WTC11 (cell line): ENCODE measurements around the gene MADCAM1. TPM values are rescaled to one million over a fixed set of nuclear protein-coding genes. Genes with fewer than 3 reads are reported as not detected.
"Not testable (repeated sequence)": the region's sequence is repeated elsewhere in the genome, so short reads cannot be mapped to it uniquely, and the experiment has no call there.

Experiments
- ATAC-seq: fragments of 200-7000 bp; cut with Tn5 transposase; 2 replicates; pipeline ENCODE4 v1.10.0; 2021; ENCODE audit warnings: mild to moderate bottlenecking, moderate library complexity
- CTCF ChIA-PET: fragments of 300-600 bp; sonication (Branson Sonifier 250); formaldehyde crosslinking; loops from one replicate; lab custom pipeline; 2021; ENCODE audit warnings: antibody characterized with exemption; lab: Charles Lee
- POLR2A ChIA-PET: fragments of 350-600 bp; sonication (Branson Sonifier 250); formaldehyde crosslinking; loops from one replicate; lab custom pipeline; 2021; ENCODE audit warnings: antibody characterized with exemption; lab: Charles Lee
- DNase-seq: peaks from one replicate; pipeline ENCODE4 v3.0.0; 2021; ENCODE audit warnings: low spot score
- H3K27ac Mint-ChIP-seq: 2 replicates; pipeline ENCODE4 v1.8.0; 2021; ENCODE audit warnings: mixed read lengths
- H3K27me3 Mint-ChIP-seq: 2 replicates; pipeline ENCODE4 v1.8.0; 2021; ENCODE audit warnings: low read depth, mild to moderate bottlenecking, moderate library complexity, mixed read lengths
- H3K36me3 Mint-ChIP-seq: 2 replicates; pipeline ENCODE4 v1.8.0; 2021; ENCODE audit warnings: mixed read lengths
- H3K4me1 Mint-ChIP-seq: 2 replicates; pipeline ENCODE4 v1.8.0; 2022; ENCODE audit warnings: mixed read lengths
- H3K4me3 Mint-ChIP-seq: 2 replicates; pipeline ENCODE4 v1.8.0; 2021; ENCODE audit warnings: mild to moderate bottlenecking, moderate library complexity, mixed read lengths
- H3K9me3 Mint-ChIP-seq: 2 replicates; pipeline ENCODE4 v1.8.0; 2021; ENCODE audit warnings: mixed read lengths
- ELF4 ChIP-seq: sonication (generic); formaldehyde crosslinking; IDR thresholded peaks from 2 replicates; pipeline ENCODE4 v1.8.1; 2022; ENCODE audit warnings: low read depth, mild to moderate bottlenecking, moderate library complexity, missing genetic modification reagents
- FOXP1 ChIP-seq: sonication (generic); formaldehyde crosslinking; IDR thresholded peaks from 2 replicates; pipeline ENCODE4 v1.8.0; 2022; ENCODE audit warnings: missing genetic modification reagents, mild to moderate bottlenecking, moderate library complexity, borderline replicate concordance
- GRHL2 ChIP-seq: fragments of 250-450 bp; sonication (Bioruptor Pico); IDR thresholded peaks from 2 replicates; pipeline ENCODE4 v1.8.0; 2022; ENCODE audit warnings: mild to moderate bottlenecking, moderate library complexity; ENCODE audit not compliant: insufficient replicate concordance, severe bottlenecking
- GTF2I ChIP-seq: fragments of 250-450 bp; sonication (Bioruptor Pico); conservative IDR thresholded peaks from 2 replicates; pipeline ENCODE4 v1.4.0; 2021; ENCODE audit warnings: mild to moderate bottlenecking
- SP1 ChIP-seq: sonication (generic); formaldehyde crosslinking; conservative IDR thresholded peaks from 2 replicates; pipeline ENCODE4 v1.8.1; 2022; ENCODE audit warnings: missing genetic modification reagents
- TP53 ChIP-seq: sonication (generic); formaldehyde crosslinking; IDR thresholded peaks from 2 replicates; pipeline ENCODE4 v1.8.1; 2023; ENCODE audit warnings: mild to moderate bottlenecking, missing genetic modification reagents
- ZBTB21 ChIP-seq: sonication (generic); formaldehyde crosslinking; IDR thresholded peaks from 2 replicates; pipeline ENCODE4 v1.8.1; 2023; ENCODE audit warnings: mild to moderate bottlenecking, missing genetic modification reagents, borderline replicate concordance
- ZNF121 ChIP-seq: sonication (generic); formaldehyde crosslinking; IDR thresholded peaks from 2 replicates; pipeline ENCODE4 v1.8.0; 2023; ENCODE audit warnings: missing genetic modification reagents
- ZNF263 ChIP-seq: sonication (generic); formaldehyde crosslinking; IDR thresholded peaks from 2 replicates; pipeline ENCODE4 v1.8.1; 2022; ENCODE audit warnings: low read depth, mild to moderate bottlenecking, moderate library complexity, missing genetic modification reagents
- total RNA-seq: library from RNA; stranded (reverse); gene quantifications from 3 replicates; pipeline ENCODE4 v1.2.3, GENCODE V29; 2021
- TF ChIP-seq, protein P1 (sequence below): sonication (generic); formaldehyde crosslinking; IDR thresholded peaks from 2 replicates; pipeline ENCODE4 v1.8.0; 2023; ENCODE audit warnings: mild to moderate bottlenecking, missing genetic modification reagents
- TF ChIP-seq, protein P2 (sequence below): sonication (generic); formaldehyde crosslinking; IDR thresholded peaks from 2 replicates; pipeline ENCODE4 v1.8.0; 2023; ENCODE audit warnings: missing genetic modification reagents, mild to moderate bottlenecking, borderline replicate concordance
- TF ChIP-seq, protein P3 (sequence below): sonication (generic); formaldehyde crosslinking; IDR thresholded peaks from 2 replicates; pipeline ENCODE4 v1.8.0; 2022; ENCODE audit warnings: mild to moderate bottlenecking, missing genetic modification reagents
- TF ChIP-seq, protein P4 (sequence below): sonication (generic); formaldehyde crosslinking; IDR thresholded peaks from 2 replicates; pipeline ENCODE4 v1.8.1; 2023; ENCODE audit warnings: mild to moderate bottlenecking, moderate library complexity, missing genetic modification reagents

The MADCAM1 gene
- total RNA-seq, 1 experiment from 2014 or later: 4.7 TPM

- TF ChIP-seq SP1 (CRISPR knock-in tag): no peak; the same call in 1 of the 2 replicates
- TF ChIP-seq ZNF263 (CRISPR knock-in tag): no peak
- no peak for TF ChIP-seq ZNF121
- no peak for TF ChIP-seq GRHL2 (CRISPR knock-in tag)
- TF ChIP-seq, protein P1, sequence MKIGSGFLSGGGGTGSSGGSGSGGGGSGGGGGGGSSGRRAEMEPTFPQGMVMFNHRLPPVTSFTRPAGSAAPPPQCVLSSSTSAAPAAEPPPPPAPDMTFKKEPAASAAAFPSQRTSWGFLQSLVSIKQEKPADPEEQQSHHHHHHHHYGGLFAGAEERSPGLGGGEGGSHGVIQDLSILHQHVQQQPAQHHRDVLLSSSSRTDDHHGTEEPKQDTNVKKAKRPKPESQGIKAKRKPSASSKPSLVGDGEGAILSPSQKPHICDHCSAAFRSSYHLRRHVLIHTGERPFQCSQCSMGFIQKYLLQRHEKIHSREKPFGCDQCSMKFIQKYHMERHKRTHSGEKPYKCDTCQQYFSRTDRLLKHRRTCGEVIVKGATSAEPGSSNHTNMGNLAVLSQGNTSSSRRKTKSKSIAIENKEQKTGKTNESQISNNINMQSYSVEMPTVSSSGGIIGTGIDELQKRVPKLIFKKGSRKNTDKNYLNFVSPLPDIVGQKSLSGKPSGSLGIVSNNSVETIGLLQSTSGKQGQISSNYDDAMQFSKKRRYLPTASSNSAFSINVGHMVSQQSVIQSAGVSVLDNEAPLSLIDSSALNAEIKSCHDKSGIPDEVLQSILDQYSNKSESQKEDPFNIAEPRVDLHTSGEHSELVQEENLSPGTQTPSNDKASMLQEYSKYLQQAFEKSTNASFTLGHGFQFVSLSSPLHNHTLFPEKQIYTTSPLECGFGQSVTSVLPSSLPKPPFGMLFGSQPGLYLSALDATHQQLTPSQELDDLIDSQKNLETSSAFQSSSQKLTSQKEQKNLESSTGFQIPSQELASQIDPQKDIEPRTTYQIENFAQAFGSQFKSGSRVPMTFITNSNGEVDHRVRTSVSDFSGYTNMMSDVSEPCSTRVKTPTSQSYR (CRISPR knock-in tag): no peak
- TF ChIP-seq ELF4 (CRISPR knock-in tag): no peak
- TF ChIP-seq, protein P2, sequence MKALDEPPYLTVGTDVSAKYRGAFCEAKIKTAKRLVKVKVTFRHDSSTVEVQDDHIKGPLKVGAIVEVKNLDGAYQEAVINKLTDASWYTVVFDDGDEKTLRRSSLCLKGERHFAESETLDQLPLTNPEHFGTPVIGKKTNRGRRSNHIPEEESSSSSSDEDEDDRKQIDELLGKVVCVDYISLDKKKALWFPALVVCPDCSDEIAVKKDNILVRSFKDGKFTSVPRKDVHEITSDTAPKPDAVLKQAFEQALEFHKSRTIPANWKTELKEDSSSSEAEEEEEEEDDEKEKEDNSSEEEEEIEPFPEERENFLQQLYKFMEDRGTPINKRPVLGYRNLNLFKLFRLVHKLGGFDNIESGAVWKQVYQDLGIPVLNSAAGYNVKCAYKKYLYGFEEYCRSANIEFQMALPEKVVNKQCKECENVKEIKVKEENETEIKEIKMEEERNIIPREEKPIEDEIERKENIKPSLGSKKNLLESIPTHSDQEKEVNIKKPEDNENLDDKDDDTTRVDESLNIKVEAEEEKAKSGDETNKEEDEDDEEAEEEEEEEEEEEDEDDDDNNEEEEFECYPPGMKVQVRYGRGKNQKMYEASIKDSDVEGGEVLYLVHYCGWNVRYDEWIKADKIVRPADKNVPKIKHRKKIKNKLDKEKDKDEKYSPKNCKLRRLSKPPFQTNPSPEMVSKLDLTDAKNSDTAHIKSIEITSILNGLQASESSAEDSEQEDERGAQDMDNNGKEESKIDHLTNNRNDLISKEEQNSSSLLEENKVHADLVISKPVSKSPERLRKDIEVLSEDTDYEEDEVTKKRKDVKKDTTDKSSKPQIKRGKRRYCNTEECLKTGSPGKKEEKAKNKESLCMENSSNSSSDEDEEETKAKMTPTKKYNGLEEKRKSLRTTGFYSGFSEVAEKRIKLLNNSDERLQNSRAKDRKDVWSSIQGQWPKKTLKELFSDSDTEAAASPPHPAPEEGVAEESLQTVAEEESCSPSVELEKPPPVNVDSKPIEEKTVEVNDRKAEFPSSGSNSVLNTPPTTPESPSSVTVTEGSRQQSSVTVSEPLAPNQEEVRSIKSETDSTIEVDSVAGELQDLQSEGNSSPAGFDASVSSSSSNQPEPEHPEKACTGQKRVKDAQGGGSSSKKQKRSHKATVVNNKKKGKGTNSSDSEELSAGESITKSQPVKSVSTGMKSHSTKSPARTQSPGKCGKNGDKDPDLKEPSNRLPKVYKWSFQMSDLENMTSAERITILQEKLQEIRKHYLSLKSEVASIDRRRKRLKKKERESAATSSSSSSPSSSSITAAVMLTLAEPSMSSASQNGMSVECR (CRISPR knock-in tag): 0 out of 2 replicates have a peak, but pooled peaks have one; percentile 40
- no peak; the same call in 1 of the 2 replicates for TF ChIP-seq GTF2I (CRISPR knock-in tag)
- TF ChIP-seq TP53 (CRISPR knock-in tag): no peak
- no peak for TF ChIP-seq ZBTB21
- TF ChIP-seq, protein P3, sequence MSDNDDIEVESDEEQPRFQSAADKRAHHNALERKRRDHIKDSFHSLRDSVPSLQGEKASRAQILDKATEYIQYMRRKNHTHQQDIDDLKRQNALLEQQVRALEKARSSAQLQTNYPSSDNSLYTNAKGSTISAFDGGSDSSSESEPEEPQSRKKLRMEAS (CRISPR knock-in tag): peak; percentile 73
Measured at GRCh38 chr19:480016-480855, 16.1 kb upstream of the MADCAM1 start (continued).

DNA sequence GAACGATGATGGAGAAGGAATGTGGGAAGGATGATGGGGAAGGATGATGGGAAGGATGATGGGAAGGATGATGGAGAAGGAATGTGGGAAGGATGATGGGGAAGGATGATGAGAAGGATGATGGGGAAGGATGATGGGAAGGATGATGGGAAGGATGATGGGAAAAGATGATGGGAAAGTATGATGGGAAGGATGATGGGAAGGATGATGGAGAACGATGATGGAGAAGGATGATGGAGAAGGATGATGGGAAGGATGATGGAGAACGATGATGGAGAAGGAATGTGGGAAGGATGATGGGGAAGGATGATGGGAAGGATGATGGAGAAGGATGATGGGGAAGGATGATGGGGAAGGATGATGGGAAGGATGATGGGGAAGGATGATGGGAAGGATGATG lies 15.2 kb upstream of the MADCAM1 start:
- H3K36me3 Mint-ChIP-seq, ATAC-seq, H3K4me1 Mint-ChIP-seq, H3K27ac Mint-ChIP-seq, H3K4me3 Mint-ChIP-seq, DNase-seq, POLR2A ChIA-PET: not testable (repeated sequence)
- peaks cover 23% of the 10 kb centered on the region for H3K9me3 Mint-ChIP-seq
- CTCF ChIA-PET: interaction anchor here (0.6 kb wide), 1 partner anchor 133 kb away, joined by 3 read pairs; no protein-coding TSS in a partner anchor
- H3K27me3 Mint-ChIP-seq: peaks cover 17% of the 10 kb centered on the region; the same call in 1 of the 2 replicates

DNA sequence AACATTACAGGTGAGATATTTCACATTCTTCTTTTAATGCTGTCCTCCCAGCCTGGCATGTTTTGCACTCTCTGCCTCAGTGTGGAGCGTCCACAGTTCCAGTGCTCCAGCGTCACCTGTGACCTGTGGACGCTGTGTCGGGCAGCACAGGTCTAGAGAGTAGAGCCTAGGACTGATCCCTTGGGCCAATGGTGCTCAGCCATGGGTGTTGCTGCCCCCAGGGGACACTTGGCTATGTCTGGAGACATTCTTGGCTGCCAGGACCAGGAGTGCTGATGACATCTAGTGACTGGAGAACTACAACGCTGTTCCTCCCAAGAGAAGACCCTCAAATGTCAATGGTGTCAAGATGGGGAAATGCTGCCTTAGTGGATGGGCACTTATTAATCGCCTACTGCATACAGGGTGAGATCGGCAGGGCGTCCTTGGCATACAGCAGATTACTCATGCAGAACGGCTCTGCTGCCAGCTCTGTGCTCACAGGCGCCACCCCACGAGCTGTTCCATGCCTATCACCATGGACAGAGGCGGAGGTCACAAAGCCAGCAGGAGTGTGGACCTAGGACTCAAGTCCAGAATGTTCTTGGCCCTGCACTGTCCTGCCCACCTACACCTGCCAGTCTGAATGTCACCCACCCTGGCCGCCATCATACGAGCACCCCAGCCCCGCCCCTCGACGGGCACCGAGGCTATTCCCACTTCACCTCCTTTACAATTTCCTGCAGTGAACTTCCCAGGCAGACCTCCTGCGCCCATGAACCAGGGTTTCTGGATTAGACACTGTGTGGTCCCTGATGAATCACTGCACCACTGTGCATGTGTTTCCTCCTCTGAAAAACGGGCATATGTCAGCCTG lies 13.9 kb upstream of the MADCAM1 start:
- DNase-seq: no peak
- peaks cover 23% of the 10 kb centered on the region for H3K9me3 Mint-ChIP-seq
- peak; percentile 24; the same call in 1 of the 2 replicates for ATAC-seq
- H3K36me3 Mint-ChIP-seq: peaks cover 8% of the 10 kb centered on the region
- H3K27ac Mint-ChIP-seq: no peak overlapping the region
- H3K4me3 Mint-ChIP-seq: no peak overlapping the region
- TF ChIP-seq FOXP1 (CRISPR knock-in tag) (peak; percentile 46; the same call in 1 of the 2 replicates), GRHL2 (CRISPR knock-in tag) (no peak), SP1 (CRISPR knock-in tag) (0 out of 2 replicates have a peak, but pooled peaks have one; percentile 28)
- TF ChIP-seq, protein P4, sequence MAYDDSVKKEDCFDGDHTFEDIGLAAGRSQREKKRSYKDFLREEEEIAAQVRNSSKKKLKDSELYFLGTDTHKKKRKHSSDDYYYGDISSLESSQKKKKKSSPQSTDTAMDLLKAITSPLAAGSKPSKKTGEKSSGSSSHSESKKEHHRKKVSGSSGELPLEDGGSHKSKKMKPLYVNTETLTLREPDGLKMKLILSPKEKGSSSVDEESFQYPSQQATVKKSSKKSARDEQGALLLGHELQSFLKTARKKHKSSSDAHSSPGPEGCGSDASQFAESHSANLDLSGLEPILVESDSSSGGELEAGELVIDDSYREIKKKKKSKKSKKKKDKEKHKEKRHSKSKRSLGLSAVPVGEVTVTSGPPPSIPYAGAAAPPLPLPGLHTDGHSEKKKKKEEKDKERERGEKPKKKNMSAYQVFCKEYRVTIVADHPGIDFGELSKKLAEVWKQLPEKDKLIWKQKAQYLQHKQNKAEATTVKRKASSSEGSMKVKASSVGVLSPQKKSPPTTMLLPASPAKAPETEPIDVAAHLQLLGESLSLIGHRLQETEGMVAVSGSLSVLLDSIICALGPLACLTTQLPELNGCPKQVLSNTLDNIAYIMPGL (CRISPR knock-in tag): 0 out of 2 replicates have a peak, but pooled peaks have one; percentile 30
- TF ChIP-seq, all 79 proteins: peak for 3
- Mint-ChIP-seq H3K4me1 (peaks cover 10% of the 10 kb centered on the region), H3K27me3 (peaks cover 17% of the 10 kb centered on the region; the same call in 1 of the 2 replicates)
- POLR2A ChIA-PET: no interaction called here
- CTCF ChIA-PET: interaction anchor here (0.7 to 1.8 kb wide), 5 partner anchors 13 to 134 kb away, joined by 3 to 6 read pairs (median 4); no protein-coding TSS in a partner anchor
